ENCODE measurements around the gene AGAP9. TPM values are rescaled to one million over a fixed set of nuclear protein-coding genes. Genes with fewer than 3 reads are reported as not detected.
"Not testable (repeated sequence)": the region's sequence is repeated elsewhere in the genome, so short reads cannot be mapped to it uniquely, and the experiment has no call there.

AGAP9 gene
- total RNA-seq, 1 experiment from 2014 or later, result 20.7 TPM

GRCh38 chr10:47461261-47461687 lies 62.2 kb downstream of the AGAP9 start:
- DNase-seq, result peak; percentile 80 to 87
- H3K4me3 Mint-ChIP-seq (ENCODE audit: unreplicated experiment), result peak overlapping the region; percentile 76
- TF ChIP-seq, protein P1, sequence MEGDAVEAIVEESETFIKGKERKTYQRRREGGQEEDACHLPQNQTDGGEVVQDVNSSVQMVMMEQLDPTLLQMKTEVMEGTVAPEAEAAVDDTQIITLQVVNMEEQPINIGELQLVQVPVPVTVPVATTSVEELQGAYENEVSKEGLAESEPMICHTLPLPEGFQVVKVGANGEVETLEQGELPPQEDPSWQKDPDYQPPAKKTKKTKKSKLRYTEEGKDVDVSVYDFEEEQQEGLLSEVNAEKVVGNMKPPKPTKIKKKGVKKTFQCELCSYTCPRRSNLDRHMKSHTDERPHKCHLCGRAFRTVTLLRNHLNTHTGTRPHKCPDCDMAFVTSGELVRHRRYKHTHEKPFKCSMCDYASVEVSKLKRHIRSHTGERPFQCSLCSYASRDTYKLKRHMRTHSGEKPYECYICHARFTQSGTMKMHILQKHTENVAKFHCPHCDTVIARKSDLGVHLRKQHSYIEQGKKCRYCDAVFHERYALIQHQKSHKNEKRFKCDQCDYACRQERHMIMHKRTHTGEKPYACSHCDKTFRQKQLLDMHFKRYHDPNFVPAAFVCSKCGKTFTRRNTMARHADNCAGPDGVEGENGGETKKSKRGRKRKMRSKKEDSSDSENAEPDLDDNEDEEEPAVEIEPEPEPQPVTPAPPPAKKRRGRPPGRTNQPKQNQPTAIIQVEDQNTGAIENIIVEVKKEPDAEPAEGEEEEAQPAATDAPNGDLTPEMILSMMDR (IDR thresholded peaks at IDR 0.05; ENCODE audit: insufficient read depth in 1 of 2, low read depth in 1 of 2, low read length in 1 of 2, severe bottlenecking in 1 of 2, unreplicated experiment in 1 of 2), result peak; percentile 11 to 52
- peak overlapping the region; percentile 25 for H3K4me3 ChIP-seq (ENCODE audit: low read depth, low read length)
- H3K36me3 Mint-ChIP-seq (ENCODE audit: insufficient read depth, unreplicated experiment); H3K9me3 ChIP-seq; H3K36me3 ChIP-seq (ENCODE audit: control insufficient read depth, insufficient read depth, low read length); H3K9me3 Mint-ChIP-seq (ENCODE audit: unreplicated experiment); intact Hi-C loops (cut with micrococcal nuclease; ENCODE audit: unreplicated experiment); H3K27me3 ChIP-seq (replicated peaks; ENCODE audit: control insufficient read depth, insufficient read depth, low read length); H3K27me3 Mint-ChIP-seq (ENCODE audit: insufficient read depth, unreplicated experiment): not testable (repeated sequence)
- H3K27ac Mint-ChIP-seq (ENCODE audit: unreplicated experiment), result peak overlapping the region; percentile 98
- TSS peak; percentile 55 for BruUV-seq (replicated peaks)
- ChIA-PET CTCF (interaction anchor here (0.6 kb wide), 1 partner anchor 58 kb away, joined by 3 read pairs; no protein-coding TSS in a partner anchor), POLR2A (interaction anchor here (0.5 kb wide), 1 partner anchor 24 kb away, joined by 9 read pairs; no protein-coding TSS in a partner anchor)
- H3K4me1 Mint-ChIP-seq (ENCODE audit: low read depth, unreplicated experiment), result peaks cover 39% of the 10 kb centered on the region
- H3K4me1 ChIP-seq, result peaks cover 28% of the 10 kb centered on the region

GRCh38 chr10:47458466-47459154 lies 64.8 kb downstream of the AGAP9 start:
- H3K9me3 ChIP-seq, result no peaks in the 10 kb centered on the region
- TF ChIP-seq, protein P1 (IDR thresholded peaks at IDR 0.05; ENCODE audit: insufficient read depth in 1 of 2, low read depth in 1 of 2, low read length in 1 of 2, severe bottlenecking in 1 of 2, unreplicated experiment in 1 of 2), result no peak
- ChIA-PET POLR2A (no interaction called here), CTCF (interaction anchor here (0.7 kb wide), 1 partner anchor 14 kb away, joined by 5 read pairs; no protein-coding TSS in a partner anchor)
- Mint-ChIP-seq H3K4me3 (ENCODE audit: unreplicated experiment) (peak overlapping the region; percentile 30), H3K27me3 (ENCODE audit: insufficient read depth, unreplicated experiment) (no peaks in the 10 kb centered on the region), H3K4me1 (ENCODE audit: low read depth, unreplicated experiment) (peaks cover 30% of the 10 kb centered on the region), H3K27ac (ENCODE audit: unreplicated experiment) (peak overlapping the region; percentile 63), H3K9me3 (ENCODE audit: unreplicated experiment) (no peaks in the 10 kb centered on the region), H3K36me3 (ENCODE audit: insufficient read depth, unreplicated experiment) (peaks cover 9% of the 10 kb centered on the region)
- no peak overlapping the region for H3K4me3 ChIP-seq (ENCODE audit: low read depth, low read length)
- no peaks in the 10 kb centered on the region for H3K27me3 ChIP-seq (replicated peaks; ENCODE audit: control insufficient read depth, insufficient read depth, low read length)
- intact Hi-C loops (cut with micrococcal nuclease; ENCODE audit: unreplicated experiment), result loop anchor here (2.0 kb wide), 1 partner anchor 20 kb away; no protein-coding TSS in a partner anchor
- H3K36me3 ChIP-seq (ENCODE audit: control insufficient read depth, insufficient read depth, low read length), result no peaks in the 10 kb centered on the region
- BruUV-seq (replicated peaks), result no TSS peak
- peak; percentile 42 to 65 for DNase-seq
- H3K4me1 ChIP-seq, result peaks cover 36% of the 10 kb centered on the region

DNA sequence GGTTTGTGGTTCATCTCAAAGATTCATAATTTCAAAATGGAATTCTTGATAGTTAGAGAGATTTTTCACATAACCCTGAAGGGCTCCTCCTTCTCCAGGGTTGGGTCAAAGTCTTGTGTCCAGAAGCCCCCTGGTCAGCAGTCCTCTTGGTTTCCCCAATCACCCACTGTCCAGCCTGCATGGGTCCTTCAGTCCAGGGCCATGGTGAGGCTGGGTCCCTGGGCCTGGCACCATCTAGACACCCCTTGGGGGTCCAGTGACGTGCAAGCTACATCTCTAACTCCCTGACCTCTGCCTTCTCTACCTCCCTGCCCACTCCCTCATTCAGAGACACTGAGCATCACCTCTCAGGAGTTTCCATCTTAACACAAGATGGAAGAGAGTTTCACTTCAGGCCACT lies 65.6 kb downstream of the AGAP9 start:
- intact Hi-C loops (cut with micrococcal nuclease; ENCODE audit: unreplicated experiment), result loop anchor here (2.0 kb wide), 1 partner anchor 19 kb away; no protein-coding TSS in a partner anchor
- peak overlapping the region; percentile 63 for H3K27ac Mint-ChIP-seq (ENCODE audit: unreplicated experiment)
- peaks cover 30% of the 10 kb centered on the region for H3K4me1 Mint-ChIP-seq (ENCODE audit: low read depth, unreplicated experiment)
- DNase-seq, result peak in 1 of 2 experiments; percentile 9
- Histone ChIP-seq H3K4me3 (ENCODE audit: low read depth, low read length) (no peak overlapping the region), H3K4me1 (peaks cover 36% of the 10 kb centered on the region), H3K27me3 (replicated peaks; ENCODE audit: control insufficient read depth, insufficient read depth, low read length) (no peaks in the 10 kb centered on the region), H3K9me3 (no peaks in the 10 kb centered on the region), H3K36me3 (ENCODE audit: control insufficient read depth, insufficient read depth, low read length) (no peaks in the 10 kb centered on the region)
- BruUV-seq (replicated peaks), result no TSS peak
- TF ChIP-seq, protein P1 (IDR thresholded peaks at IDR 0.05; ENCODE audit: insufficient read depth in 1 of 2, low read depth in 1 of 2, low read length in 1 of 2, severe bottlenecking in 1 of 2, unreplicated experiment in 1 of 2), result no peak
- ChIA-PET CTCF (no interaction called here), POLR2A (no interaction called here)
- H3K4me3 Mint-ChIP-seq (ENCODE audit: unreplicated experiment), result no peak overlapping the region
- peaks cover 9% of the 10 kb centered on the region for H3K36me3 Mint-ChIP-seq (ENCODE audit: insufficient read depth, unreplicated experiment)
- no peaks in the 10 kb centered on the region for H3K9me3 Mint-ChIP-seq (ENCODE audit: unreplicated experiment)
- H3K27me3 Mint-ChIP-seq (ENCODE audit: insufficient read depth, unreplicated experiment), result no peaks in the 10 kb centered on the region
